Stimulated activated naive CD8-positive, alpha-beta T cell treated with anti-CD3 and anti-CD28 coated beads, Interleukin-15, amount 100 ng/mL, for 72 hours (primary cell): ENCODE data around the gene MOV10L1.

Experiments used
- ATAC-seq: fragments of 150-1000 bp; cut with Tn5 transposase; 2 replicates; pipeline ENCODE4 v1.10.0; 2021; ENCODE audit warnings: mild to moderate bottlenecking, moderate library complexity
- DNase-seq, 2 donors: peaks; one replicate each; pipeline ENCODE4 v3.0.0; 2021 to 2022
- H3K27ac Mint-ChIP-seq, 2 donors: one replicate each; pipeline ENCODE4 v1.8.0; 2022; ENCODE audit warnings: mild to moderate bottlenecking in 2 of 2, mixed read lengths in 2 of 2, moderate library complexity in 2 of 2
- H3K27me3 Mint-ChIP-seq: one replicate; pipeline ENCODE4 v1.8.0; 2022; ENCODE audit warnings: mixed read lengths
- H3K4me1 Mint-ChIP-seq: one replicate; pipeline ENCODE4 v1.8.0; 2022; ENCODE audit warnings: mild to moderate bottlenecking, mixed read lengths
- H3K4me3 Mint-ChIP-seq, 2 donors: one replicate each; pipeline ENCODE4 v1.8.0; 2022; ENCODE audit warnings: mild to moderate bottlenecking in 2 of 2, mixed read lengths in 2 of 2, moderate library complexity in 1 of 2
- H3K9me3 Mint-ChIP-seq, 2 donors: one replicate each; pipeline ENCODE4 v1.8.0; 2022; ENCODE audit warnings: mixed read lengths in 2 of 2

The MOV10L1 gene

DNA sequence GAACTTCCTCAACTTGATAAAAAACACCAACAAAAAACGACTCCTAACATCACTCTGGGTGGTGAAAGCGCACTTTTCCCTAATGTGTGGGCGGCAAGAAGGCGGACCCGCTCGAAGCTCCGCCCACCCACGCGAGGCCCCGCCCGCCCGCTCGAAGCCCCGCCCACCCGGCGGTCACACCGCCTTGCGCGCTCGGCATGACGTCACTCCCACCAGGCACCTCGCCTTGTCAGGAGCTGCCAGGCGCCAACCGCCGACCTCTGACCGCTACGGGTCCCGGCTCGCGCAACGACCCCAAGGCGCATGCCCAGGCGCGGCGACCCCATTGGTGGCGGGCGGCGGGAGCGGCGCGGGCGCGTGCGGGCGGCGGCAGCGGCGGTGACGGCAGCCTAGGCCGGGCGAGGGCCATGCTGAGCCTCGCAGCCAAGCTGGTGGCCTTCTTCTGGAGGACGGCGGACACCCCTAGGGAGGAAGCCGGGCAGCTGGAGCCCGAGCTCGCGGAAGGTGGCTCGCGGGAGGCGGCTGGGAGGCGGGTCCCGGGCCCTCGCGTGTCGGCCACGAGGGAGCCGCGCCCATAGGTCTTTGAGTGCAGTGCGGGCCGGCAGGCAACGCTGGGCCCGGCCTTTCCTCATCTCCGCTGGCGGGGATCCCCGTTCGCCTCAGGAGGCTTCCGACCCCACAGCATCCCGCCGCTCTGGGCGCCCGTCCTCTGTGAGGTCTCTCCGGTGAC lies at the start of gene MOV10L1:
Gene MOV10L1, plus strand, starts transcription at position 325 of the 730 bp plus-strand sequence. Its CDS starts 83 bp downstream, at position 408.
- ATAC-seq (no peak), DNase-seq (no peak)
- H3K4me1 Mint-ChIP-seq = no peaks in the 10 kb centered on the region
- H3K27me3 Mint-ChIP-seq = peaks cover 27% of the 10 kb centered on the region
- H3K27ac Mint-ChIP-seq = no peak within 1 kb of the TSS
- H3K9me3 Mint-ChIP-seq = peaks cover 4 to 14% of the 10 kb centered on the region in 2 donors
- no peak within 1 kb of the TSS for H3K4me3 Mint-ChIP-seq

DNA sequence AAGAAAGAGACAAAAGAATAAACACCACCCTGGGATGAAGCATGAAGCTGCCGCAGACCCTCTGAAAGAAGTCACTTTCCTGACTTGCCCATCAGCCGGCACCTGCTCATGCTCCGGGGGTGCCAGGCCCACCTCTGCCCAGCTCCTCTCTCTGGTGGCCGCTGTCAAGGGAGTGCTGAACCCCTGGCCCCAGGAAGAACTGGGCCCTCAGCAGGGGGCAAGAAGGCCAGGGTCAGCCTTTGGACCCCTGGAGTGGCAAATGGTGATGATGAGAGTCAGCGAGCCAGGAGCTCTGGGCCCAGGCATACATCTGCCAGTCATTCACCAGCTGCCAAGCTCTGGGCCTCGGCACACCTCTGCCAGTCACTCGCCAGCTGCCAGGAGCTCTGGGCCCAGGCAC lies 49.1 kb upstream of the MOV10L1 start:
- Mint-ChIP-seq H3K4me3 (no peak overlapping the region), H3K27me3 (peaks cover 49% of the 10 kb centered on the region), H3K27ac (no peak overlapping the region), H3K4me1 (peaks cover 15% of the 10 kb centered on the region), H3K9me3 (peaks cover 0 to 7% of the 10 kb centered on the region in 2 donors)
- DNase-seq (no peak), ATAC-seq (no peak)

DNA sequence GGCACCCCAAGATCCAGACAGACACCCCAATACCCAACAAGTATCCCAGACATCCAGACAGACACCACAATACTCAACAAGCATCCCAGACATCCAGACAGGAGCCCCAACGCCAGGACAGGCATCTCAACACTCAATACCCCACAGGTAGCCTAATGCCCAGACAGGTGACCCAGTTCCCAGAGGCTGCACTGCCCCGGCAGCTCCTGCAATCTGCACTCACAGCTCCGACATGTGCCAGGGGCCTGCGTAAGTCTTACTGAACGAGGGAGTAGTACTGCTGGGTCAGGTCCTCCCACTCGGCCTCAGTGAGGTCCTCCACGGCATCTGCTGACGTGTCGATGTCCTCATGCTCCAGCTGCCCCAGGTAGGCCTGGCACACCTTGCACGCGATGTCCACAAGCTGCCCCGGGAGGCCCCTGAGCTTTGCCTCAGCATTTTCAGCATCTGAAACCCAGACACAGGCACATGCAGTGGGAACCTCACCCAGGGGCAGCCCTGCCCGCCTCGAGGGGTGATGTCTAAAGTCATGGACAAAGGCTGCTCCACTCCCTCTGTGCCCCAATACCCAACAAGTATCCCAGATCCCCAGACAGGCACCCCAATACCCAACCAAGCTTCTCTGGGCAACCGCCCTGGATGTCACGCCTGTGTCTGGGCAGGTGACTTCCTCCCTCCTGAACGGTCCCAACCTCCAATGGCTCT lies 48.3 kb upstream of the MOV10L1 start:
- H3K4me1 Mint-ChIP-seq = peaks cover 15% of the 10 kb centered on the region
- peak overlapping the region in 1 of 2 donors; percentile 63 for H3K27ac Mint-ChIP-seq
- H3K4me3 Mint-ChIP-seq = no peak overlapping the region
- peaks cover 0 to 7% of the 10 kb centered on the region in 2 donors for H3K9me3 Mint-ChIP-seq
- DNase-seq (no peak), ATAC-seq (no peak)
- peaks cover 49% of the 10 kb centered on the region for H3K27me3 Mint-ChIP-seq

DNA sequence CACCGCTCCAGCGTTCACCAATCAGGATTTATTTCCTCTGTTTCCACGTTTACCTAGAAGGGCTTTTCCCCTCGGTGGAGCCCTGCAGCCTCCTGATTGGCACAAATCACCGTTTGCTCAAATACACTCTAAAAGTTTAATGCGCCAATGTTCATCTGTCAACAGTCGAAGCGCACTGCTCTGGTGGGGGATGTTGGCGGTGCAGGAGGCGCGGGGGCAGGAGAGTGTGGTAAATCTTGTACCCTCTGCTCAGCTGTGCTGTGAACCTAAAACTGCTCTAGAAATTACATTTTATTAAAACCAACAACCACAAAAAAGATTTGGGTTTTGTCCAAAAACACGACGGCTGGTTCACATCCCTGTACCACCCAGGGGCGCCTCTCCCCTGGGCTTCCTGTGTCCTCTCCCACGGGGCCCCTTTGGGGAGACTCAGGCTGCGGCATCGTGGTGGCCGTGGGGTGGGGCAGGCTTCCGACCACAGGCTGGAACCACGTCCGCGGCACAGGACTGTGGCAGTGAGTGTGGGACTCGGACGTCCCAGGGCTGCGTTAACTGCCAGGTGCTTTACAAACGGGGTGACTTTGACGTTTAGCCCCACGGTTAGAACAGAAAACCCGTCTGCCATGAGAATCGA lies 45.2 kb upstream of the MOV10L1 start:
- Mint-ChIP-seq H3K4me1 (peaks cover 15% of the 10 kb centered on the region), H3K9me3 (no peaks in the 10 kb centered on the region), H3K27ac (no peak overlapping the region), H3K4me3 (peak overlapping the region; percentile 49 to 57), H3K27me3 (peaks cover 49% of the 10 kb centered on the region)
- ATAC-seq (peak; percentile 85), DNase-seq (peak in 1 of 2 donors; percentile 49)

DNA sequence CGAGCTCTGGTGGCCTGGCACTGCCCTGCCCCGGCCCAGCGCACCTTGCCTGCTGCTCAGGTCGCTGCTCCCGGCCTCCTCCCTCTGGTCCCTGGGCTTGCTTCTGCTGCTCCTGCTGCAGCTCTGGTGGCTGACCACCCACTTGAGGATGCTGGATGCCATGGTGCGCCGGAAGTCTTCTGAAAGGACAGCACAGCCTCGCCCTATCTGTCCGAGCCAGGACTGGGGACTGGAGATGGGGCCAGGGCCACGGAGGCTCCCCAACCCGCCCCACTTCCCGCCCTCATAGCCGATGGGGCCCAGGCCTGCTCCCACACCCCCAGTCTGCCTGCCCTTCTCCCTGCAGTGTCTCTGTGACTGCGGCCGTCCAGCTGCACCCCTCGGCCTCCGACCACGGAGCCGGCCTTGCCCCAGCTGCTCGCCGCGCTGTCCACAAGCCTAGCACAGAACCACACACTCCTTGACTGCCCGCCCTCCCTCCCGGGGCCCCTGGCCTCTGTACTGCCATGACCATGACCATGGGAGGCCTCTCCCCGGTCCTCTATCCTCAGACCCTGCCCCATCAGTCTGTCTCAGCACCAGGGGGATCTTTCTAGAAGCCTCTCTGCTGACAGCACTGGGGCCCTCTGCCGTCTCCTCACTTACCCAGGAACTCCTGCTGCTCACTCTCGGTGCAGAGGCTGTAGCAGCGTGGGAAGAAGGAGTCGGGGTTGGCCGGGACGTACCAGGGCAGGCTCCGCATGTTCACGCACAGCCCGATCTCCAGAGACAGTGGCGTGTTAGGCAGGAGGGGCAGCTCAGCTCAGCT lies 44.4 kb upstream of the MOV10L1 start:
- no peak for DNase-seq
- ATAC-seq = no peak
- Mint-ChIP-seq H3K9me3 (no peaks in the 10 kb centered on the region), H3K27me3 (peaks cover 49% of the 10 kb centered on the region), H3K4me3 (no peak overlapping the region), H3K4me1 (peaks cover 15% of the 10 kb centered on the region), H3K27ac (no peak overlapping the region)

DNA sequence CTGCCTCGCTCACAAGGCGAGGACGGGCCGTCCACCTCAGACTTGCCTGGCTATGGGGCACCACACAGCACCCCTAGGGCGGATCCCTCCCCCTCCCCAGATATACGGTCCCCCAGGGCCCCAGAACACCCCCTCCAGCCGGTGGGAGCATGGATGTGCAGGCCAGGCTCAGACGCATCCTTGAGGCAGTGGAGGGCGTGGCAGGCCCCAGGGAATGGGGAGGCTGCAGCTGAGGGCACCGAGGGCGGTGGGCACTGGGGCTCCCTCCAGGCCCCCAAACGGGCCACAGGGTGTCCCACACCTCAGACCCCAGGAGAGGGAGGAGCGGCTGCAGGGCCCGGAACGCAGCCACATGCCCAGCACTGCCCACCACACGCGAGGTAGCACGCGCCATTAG lies 43.8 kb upstream of the MOV10L1 start:
- no peak for DNase-seq
- no peak overlapping the region for H3K27ac Mint-ChIP-seq
- no peaks in the 10 kb centered on the region for H3K9me3 Mint-ChIP-seq
- H3K4me1 Mint-ChIP-seq = peaks cover 15% of the 10 kb centered on the region
- H3K27me3 Mint-ChIP-seq = peaks cover 50% of the 10 kb centered on the region
- ATAC-seq = peak; percentile 10
- H3K4me3 Mint-ChIP-seq = no peak overlapping the region

DNA sequence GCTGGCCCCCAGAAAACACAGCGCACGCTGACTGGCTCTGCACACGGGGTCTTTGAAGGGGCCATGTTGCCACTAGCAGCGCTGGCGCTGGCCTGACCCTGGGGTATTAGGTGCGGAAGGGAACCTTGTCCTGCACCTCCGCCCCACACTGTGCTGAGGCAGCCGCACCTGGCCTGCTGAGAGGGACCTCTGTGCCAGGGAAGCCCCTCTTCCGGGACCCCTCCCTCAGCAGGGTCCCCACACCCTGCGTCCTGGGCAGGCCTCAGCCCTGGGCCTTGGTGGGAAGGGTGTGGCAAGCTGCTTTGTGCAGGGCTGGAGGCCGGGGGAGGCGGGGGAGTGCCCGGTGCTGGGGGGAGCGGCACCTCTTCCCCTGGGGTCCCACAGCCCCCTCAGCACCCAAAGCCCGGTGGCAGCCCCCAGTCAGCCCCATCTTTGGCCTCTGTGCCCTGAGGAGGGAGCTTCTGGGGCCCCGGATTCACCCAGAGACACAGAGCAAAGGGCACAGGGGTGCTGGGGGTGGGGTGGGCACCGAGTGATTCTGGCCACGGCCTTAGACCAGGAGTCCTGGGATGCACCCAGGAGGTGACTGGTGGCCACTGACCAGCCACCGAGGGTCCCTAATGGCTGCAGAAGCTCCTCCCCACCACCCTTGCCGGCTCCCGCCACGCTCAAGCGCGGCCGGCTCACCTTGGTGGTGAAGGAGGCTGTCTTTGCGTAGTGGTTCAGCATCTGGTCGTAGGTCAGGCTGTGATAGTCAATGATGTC lies 43.1 kb upstream of the MOV10L1 start:
- Mint-ChIP-seq H3K4me1 (peaks cover 15% of the 10 kb centered on the region), H3K9me3 (no peaks in the 10 kb centered on the region), H3K27me3 (peaks cover 48% of the 10 kb centered on the region), H3K27ac (no peak overlapping the region), H3K4me3 (no peak overlapping the region)
- no peak for DNase-seq
- no peak for ATAC-seq

DNA sequence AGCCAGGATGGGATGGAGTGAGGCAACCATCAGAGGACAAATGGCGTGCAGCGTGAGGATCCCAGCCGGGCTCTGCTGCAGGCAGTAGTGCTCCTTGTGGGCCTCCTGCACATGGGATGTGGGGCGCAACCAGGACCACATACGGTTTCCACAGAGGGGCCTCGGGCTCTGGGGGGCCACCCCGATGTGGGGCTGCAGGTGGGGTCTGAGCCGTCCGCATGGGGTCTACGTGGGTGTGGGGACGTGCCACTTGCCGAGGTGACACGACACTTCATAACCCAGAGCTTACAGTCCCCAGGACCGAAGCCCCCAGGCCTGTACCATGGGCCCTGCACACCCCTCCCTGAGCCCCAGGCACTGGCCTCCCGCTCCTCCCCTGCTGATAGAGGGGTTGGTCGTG lies 42.5 kb upstream of the MOV10L1 start:
- H3K27me3 Mint-ChIP-seq = peaks cover 42% of the 10 kb centered on the region
- H3K27ac Mint-ChIP-seq = no peak overlapping the region
- no peak for DNase-seq

DNA sequence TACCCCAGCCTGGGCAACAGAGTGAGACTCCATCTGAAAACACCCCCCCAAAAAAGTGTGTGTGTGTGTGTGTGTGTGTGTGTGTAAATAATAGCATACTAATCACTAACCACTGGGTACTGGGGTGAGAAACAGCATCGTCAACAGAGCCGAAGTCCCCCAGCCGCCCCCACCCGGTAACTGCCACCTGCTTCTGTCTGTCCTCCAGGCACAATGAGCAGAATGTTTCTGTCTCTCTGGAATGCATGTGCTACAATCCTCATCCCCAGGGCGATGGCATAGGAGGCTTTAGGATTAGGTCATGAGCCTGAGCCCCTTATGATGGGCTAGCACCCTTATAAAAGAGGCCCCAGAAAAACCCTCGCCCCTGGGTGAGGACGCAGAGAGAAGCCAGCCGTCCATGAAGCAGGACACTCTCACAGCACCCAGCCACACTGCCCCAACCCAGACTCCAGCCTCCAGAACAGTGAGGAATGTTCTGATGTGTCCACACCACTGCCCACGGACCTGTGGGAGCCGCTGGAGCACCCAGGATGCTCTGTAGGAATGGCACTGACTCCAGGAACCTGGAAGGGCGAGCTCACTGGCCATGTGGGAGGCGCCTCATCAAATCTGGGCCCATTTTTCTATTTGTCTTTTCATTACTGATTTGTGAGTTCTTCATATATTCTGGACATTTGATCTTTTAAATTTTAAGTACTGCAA lies 41.6 kb upstream of the MOV10L1 start:
- peaks cover 15% of the 10 kb centered on the region for H3K4me1 Mint-ChIP-seq
- no peak overlapping the region for H3K27ac Mint-ChIP-seq

More for the DNA sequence above, 42.5 kb upstream of the MOV10L1 start:
- Mint-ChIP-seq H3K4me3 (no peak overlapping the region), H3K9me3 (no peaks in the 10 kb centered on the region), H3K4me1 (peaks cover 15% of the 10 kb centered on the region)
- ATAC-seq = no peak

DNA sequence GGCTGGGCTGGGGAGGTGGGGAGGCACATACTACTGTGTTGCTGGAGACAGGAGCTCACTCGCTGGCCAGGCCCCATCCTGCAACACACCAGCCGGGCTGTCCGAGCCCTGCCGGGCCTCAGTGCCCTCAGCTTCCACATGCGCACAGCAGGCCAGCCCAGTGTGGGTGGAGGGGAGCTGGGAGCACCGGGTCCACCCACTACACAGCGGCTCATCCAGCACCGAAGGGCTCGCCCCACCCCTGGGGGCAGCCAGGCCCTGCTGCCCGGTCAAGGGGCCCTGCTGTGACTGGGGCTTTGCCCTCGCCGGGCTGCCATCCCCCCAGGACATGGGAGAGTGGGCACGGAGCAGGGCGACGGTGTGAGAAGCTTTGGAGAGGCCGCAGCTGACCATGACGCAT lies 41.0 kb upstream of the MOV10L1 start:
- H3K4me1 Mint-ChIP-seq = peaks cover 15% of the 10 kb centered on the region
- peaks cover 0 to 4% of the 10 kb centered on the region in 2 donors for H3K9me3 Mint-ChIP-seq
- no peak overlapping the region for H3K4me3 Mint-ChIP-seq
- ATAC-seq (no peak), DNase-seq (no peak)
- no peak overlapping the region for H3K27ac Mint-ChIP-seq
- H3K27me3 Mint-ChIP-seq = peaks cover 30% of the 10 kb centered on the region

More for the DNA sequence above, 41.6 kb upstream of the MOV10L1 start:
- H3K9me3 Mint-ChIP-seq = no peaks in the 10 kb centered on the region
- no peak overlapping the region for H3K4me3 Mint-ChIP-seq
- ATAC-seq = no peak
- peaks cover 33% of the 10 kb centered on the region for H3K27me3 Mint-ChIP-seq
- no peak for DNase-seq

DNA sequence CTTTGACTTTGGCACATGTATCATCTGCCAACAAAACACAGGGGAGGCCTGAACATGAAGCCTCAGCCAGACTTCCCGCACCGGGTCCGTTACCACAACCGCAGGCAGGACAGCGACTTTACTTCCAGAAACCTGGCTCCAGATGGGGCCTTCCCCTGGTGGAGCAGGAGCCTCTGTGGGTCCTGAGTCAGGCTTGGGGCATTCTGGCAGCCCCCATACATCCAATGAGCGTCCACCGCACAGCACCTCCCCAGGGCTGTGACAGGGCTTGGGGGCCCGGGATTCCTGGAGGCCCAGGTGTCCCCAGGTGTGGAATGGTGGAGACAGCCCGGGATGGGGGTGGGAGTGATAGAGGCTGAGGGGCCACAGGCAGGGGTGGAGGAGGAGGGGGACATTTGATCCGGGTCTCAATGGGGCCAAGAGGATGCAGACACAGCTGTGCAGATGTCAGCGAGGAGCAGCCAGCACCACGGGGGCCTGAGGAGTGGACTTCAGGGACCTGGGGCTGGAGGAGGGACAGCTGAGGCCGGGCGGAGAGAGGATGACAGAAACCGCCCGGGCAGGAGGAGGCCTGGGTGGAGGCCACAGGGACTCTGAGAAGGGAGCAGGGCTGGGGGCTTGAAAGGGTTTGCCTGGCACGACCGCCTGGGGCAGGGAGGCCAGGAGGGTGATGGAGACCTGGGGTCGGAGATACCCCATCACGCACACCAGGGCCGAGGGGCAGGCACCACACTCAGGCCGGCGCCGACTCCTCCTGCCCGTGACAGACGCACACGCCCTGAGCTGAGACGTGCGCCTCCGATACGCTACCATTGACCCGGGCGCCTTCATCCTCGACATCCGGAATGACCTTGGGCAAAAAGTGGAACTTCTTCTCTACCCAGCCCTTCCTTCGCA lies 40.3 kb upstream of the MOV10L1 start:
- Mint-ChIP-seq H3K4me1 (peaks cover 9% of the 10 kb centered on the region), H3K4me3 (no peak overlapping the region), H3K27ac (no peak overlapping the region), H3K9me3 (peaks cover 0 to 9% of the 10 kb centered on the region in 2 donors), H3K27me3 (peaks cover 30% of the 10 kb centered on the region)
- DNase-seq = no peak
- no peak for ATAC-seq

DNA sequence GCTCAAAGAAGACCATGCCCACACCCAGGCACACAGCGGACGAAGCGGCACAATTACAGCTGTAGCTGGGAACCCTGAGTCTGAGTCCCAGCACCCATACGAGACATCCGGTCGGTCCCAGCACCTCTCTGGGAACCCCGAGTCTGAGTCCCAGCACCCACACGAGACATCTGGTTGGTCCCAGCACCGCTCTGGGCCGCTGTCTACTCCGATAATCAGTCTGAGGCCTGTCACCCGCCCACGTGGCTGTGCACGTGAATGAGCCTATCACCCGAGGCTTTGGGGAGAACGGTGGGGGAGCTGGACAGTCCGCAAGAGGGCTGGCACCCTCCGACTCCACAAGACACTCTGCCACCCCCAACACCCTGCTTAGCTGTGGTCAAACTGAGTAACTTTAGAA lies 37.9 kb upstream of the MOV10L1 start:
- Mint-ChIP-seq H3K27ac (no peak overlapping the region), H3K27me3 (peaks cover 42% of the 10 kb centered on the region), H3K9me3 (peaks cover 0 to 9% of the 10 kb centered on the region in 2 donors), H3K4me3 (no peak overlapping the region), H3K4me1 (no peaks in the 10 kb centered on the region)
- no peak for ATAC-seq
- DNase-seq = no peak

DNA sequence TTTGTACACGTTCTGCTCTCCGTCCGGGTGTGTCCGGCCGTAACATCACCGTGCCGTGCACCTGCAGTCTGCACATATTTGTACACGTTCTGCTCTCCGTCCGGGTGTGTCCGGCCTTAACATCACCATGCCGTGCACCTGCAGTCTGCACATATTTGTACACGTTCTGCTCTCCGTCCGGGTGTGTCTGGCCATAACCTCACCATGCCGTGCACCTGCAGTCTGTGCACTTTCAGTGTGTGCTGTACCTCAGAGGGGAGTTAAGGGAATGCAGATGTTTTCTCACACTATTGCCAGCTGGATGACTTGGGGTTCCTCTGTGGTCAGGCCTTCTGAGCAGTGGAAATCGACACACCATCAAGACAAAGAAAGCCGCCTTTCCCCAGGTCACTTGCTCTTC lies 35.9 kb upstream of the MOV10L1 start:
- DNase-seq (no peak), ATAC-seq (no peak)
- H3K9me3 Mint-ChIP-seq = peaks cover 0 to 9% of the 10 kb centered on the region in 2 donors
- no peak overlapping the region for H3K4me3 Mint-ChIP-seq
- no peaks in the 10 kb centered on the region for H3K4me1 Mint-ChIP-seq
- peaks cover 55% of the 10 kb centered on the region for H3K27me3 Mint-ChIP-seq
- no peak overlapping the region for H3K27ac Mint-ChIP-seq
